ENCODE data around the gene IGFBP2. TPM values are rescaled to one million over a fixed set of nuclear protein-coding genes. Genes with fewer than 3 reads are reported as not detected.

IGFBP2 gene
- total RNA-seq, 1 donor from 2014 or later, result 208 TPM

GRCh38 chr2:216700088-216700567 lies 66.9 kb downstream of the IGFBP2 start:
- H3K27ac Mint-ChIP-seq (ENCODE audit: unreplicated experiment), result no peak overlapping the region
- no peak for TF ChIP-seq CTCF (IDR thresholded peaks at IDR 0.05; ENCODE audit: partially characterized antibody, unreplicated experiment)
- peaks cover 7% of the 10 kb centered on the region for H3K4me1 Mint-ChIP-seq (ENCODE audit: low read depth, unreplicated experiment)
- DNase-seq, result no peak
- no peak overlapping the region for H3K4me3 Mint-ChIP-seq (ENCODE audit: unreplicated experiment)
- H3K9me3 Mint-ChIP-seq (ENCODE audit: unreplicated experiment), result no peaks in the 10 kb centered on the region
- H3K36me3 Mint-ChIP-seq (ENCODE audit: unreplicated experiment), result no peaks in the 10 kb centered on the region
- peaks cover 5% of the 10 kb centered on the region for H3K27me3 Mint-ChIP-seq (ENCODE audit: unreplicated experiment)

GRCh38 chr2:216700781-216701180 lies 67.6 kb downstream of the IGFBP2 start:
- Mint-ChIP-seq H3K36me3 (ENCODE audit: unreplicated experiment) (no peaks in the 10 kb centered on the region), H3K9me3 (ENCODE audit: unreplicated experiment) (no peaks in the 10 kb centered on the region), H3K27me3 (ENCODE audit: unreplicated experiment) (peaks cover 4% of the 10 kb centered on the region), H3K4me1 (ENCODE audit: low read depth, unreplicated experiment) (peaks cover 7% of the 10 kb centered on the region), H3K4me3 (ENCODE audit: unreplicated experiment) (no peak overlapping the region), H3K27ac (ENCODE audit: unreplicated experiment) (no peak overlapping the region)
- DNase-seq, result no peak
- no peak for TF ChIP-seq CTCF (IDR thresholded peaks at IDR 0.05; ENCODE audit: partially characterized antibody, unreplicated experiment)

GRCh38 chr2:216701544-216701943 lies 68.3 kb downstream of the IGFBP2 start:
- no peak for DNase-seq
- no peak overlapping the region for H3K4me3 Mint-ChIP-seq (ENCODE audit: unreplicated experiment)
- no peak overlapping the region for H3K27ac Mint-ChIP-seq (ENCODE audit: unreplicated experiment)
- H3K9me3 Mint-ChIP-seq (ENCODE audit: unreplicated experiment), result no peaks in the 10 kb centered on the region
- H3K36me3 Mint-ChIP-seq (ENCODE audit: unreplicated experiment), result no peaks in the 10 kb centered on the region
- H3K27me3 Mint-ChIP-seq (ENCODE audit: unreplicated experiment), result no peaks in the 10 kb centered on the region
- no peak for TF ChIP-seq CTCF (IDR thresholded peaks at IDR 0.05; ENCODE audit: partially characterized antibody, unreplicated experiment)
- H3K4me1 Mint-ChIP-seq (ENCODE audit: low read depth, unreplicated experiment), result peaks cover 7% of the 10 kb centered on the region

GRCh38 chr2:216702756-216703155 lies 69.5 kb downstream of the IGFBP2 start:
- TF ChIP-seq CTCF (IDR thresholded peaks at IDR 0.05; ENCODE audit: partially characterized antibody, unreplicated experiment), result no peak
- Mint-ChIP-seq H3K9me3 (ENCODE audit: unreplicated experiment) (no peaks in the 10 kb centered on the region), H3K27ac (ENCODE audit: unreplicated experiment) (no peak overlapping the region), H3K4me3 (ENCODE audit: unreplicated experiment) (no peak overlapping the region), H3K27me3 (ENCODE audit: unreplicated experiment) (no peaks in the 10 kb centered on the region), H3K36me3 (ENCODE audit: unreplicated experiment) (no peaks in the 10 kb centered on the region), H3K4me1 (ENCODE audit: low read depth, unreplicated experiment) (peaks cover 2% of the 10 kb centered on the region)
- no peak for DNase-seq

- TF ChIP-seq CTCF (IDR thresholded peaks at IDR 0.05; ENCODE audit: partially characterized antibody, unreplicated experiment), result no peak
- H3K27ac Mint-ChIP-seq (ENCODE audit: unreplicated experiment), result no peak overlapping the region
Observed at GRCh38 chr2:216710551-216711301, 77.5 kb downstream of the IGFBP2 start.

More at GRCh38 chr2:216710551-216711301, 77.5 kb downstream of the IGFBP2 start:
- no peak overlapping the region for H3K4me3 Mint-ChIP-seq (ENCODE audit: unreplicated experiment)
- no peaks in the 10 kb centered on the region for H3K27me3 Mint-ChIP-seq (ENCODE audit: unreplicated experiment)
- DNase-seq, result no peak
- no peaks in the 10 kb centered on the region for H3K36me3 Mint-ChIP-seq (ENCODE audit: unreplicated experiment)
- no peaks in the 10 kb centered on the region for H3K4me1 Mint-ChIP-seq (ENCODE audit: low read depth, unreplicated experiment)
- peaks cover 1% of the 10 kb centered on the region for H3K9me3 Mint-ChIP-seq (ENCODE audit: unreplicated experiment)
